ENCODE results near the gene FBRS. TPM values are rescaled to one million over a fixed set of nuclear protein-coding genes. Genes with fewer than 3 reads are reported as not detected.
"Not testable (repeated sequence)": the region's sequence is repeated elsewhere in the genome, so short reads cannot be mapped to it uniquely, and the experiment has no call there.

Gene FBRS
- total RNA-seq, 1 donor from 2014 or later, result 27.8 TPM

- Histone ChIP-seq H3K9me3 (replicated peaks) (no peaks in the 10 kb centered on the region), H3K36me3 (peaks cover 43% of the 10 kb centered on the region), H3K27ac (replicated peaks) (peak within 1 kb of the TSS; percentile 99), H3K27me3 (ENCODE audit: low read depth) (no peaks in the 10 kb centered on the region), H3K4me3 (peak within 1 kb of the TSS; percentile 99), H3K4me1 (peaks cover 43% of the 10 kb centered on the region)
- peak; percentile 86 for DNase-seq
- no peak for TF ChIP-seq CTCF (IDR thresholded peaks at IDR 0.05; ENCODE audit: borderline replicate concordance)
- intact Hi-C loops (cut with micrococcal nuclease), result no loop called here
Observed at GRCh38 chr16:30698816-30699614, 40.8 kb downstream of the FBRS start, which contains the start of gene SRCAP. TSS of gene SRCAP (plus strand) at chr16:30699171. CDS start at chr16:30700825, 1,654 bp downstream.

GRCh38 chr16:30699615-30700099 lies 41.4 kb downstream of the FBRS start:
- Histone ChIP-seq H3K9me3 (replicated peaks) (no peaks in the 10 kb centered on the region), H3K27me3 (ENCODE audit: low read depth) (no peaks in the 10 kb centered on the region), H3K4me1 (peaks cover 41% of the 10 kb centered on the region), H3K36me3 (peaks cover 50% of the 10 kb centered on the region), H3K27ac (replicated peaks) (peak overlapping the region; percentile 99), H3K4me3 (peak overlapping the region; percentile 99)
- intact Hi-C loops (cut with micrococcal nuclease), result no loop called here
- no peak for DNase-seq
- TF ChIP-seq CTCF (IDR thresholded peaks at IDR 0.05; ENCODE audit: borderline replicate concordance), result no peak

GRCh38 chr16:30700491-30700890 lies 42.3 kb downstream of the FBRS start:
- no peaks in the 10 kb centered on the region for H3K27me3 ChIP-seq (ENCODE audit: low read depth)
- peak; percentile 53 for DNase-seq

GRCh38 chr16:30700971-30701370 lies 42.7 kb downstream of the FBRS start:
- H3K4me3 ChIP-seq, result peak overlapping the region; percentile 99
- H3K27ac ChIP-seq (replicated peaks), result peak overlapping the region; percentile 99
- no peak for TF ChIP-seq CTCF (IDR thresholded peaks at IDR 0.05; ENCODE audit: borderline replicate concordance)
- no peak for DNase-seq
- no peaks in the 10 kb centered on the region for H3K9me3 ChIP-seq (replicated peaks)
- no peaks in the 10 kb centered on the region for H3K27me3 ChIP-seq (ENCODE audit: low read depth)
- H3K4me1 ChIP-seq, result peaks cover 41% of the 10 kb centered on the region
- intact Hi-C loops (cut with micrococcal nuclease), result no loop called here
- H3K36me3 ChIP-seq, result peaks cover 63% of the 10 kb centered on the region

More at GRCh38 chr16:30700491-30700890, 42.3 kb downstream of the FBRS start:
- no peak for TF ChIP-seq CTCF (IDR thresholded peaks at IDR 0.05; ENCODE audit: borderline replicate concordance)
- Histone ChIP-seq H3K27ac (replicated peaks) (peak overlapping the region; percentile 99), H3K4me1 (peaks cover 41% of the 10 kb centered on the region), H3K4me3 (peak overlapping the region; percentile 99), H3K36me3 (peaks cover 58% of the 10 kb centered on the region), H3K9me3 (replicated peaks) (no peaks in the 10 kb centered on the region)
- intact Hi-C loops (cut with micrococcal nuclease), result no loop called here

- Histone ChIP-seq H3K4me1 (peaks cover 36% of the 10 kb centered on the region), H3K36me3 (peaks cover 84% of the 10 kb centered on the region)
- H3K4me3 ChIP-seq; intact Hi-C loops (cut with micrococcal nuclease); H3K27me3 ChIP-seq (ENCODE audit: low read depth); H3K27ac ChIP-seq (replicated peaks); DNase-seq; H3K9me3 ChIP-seq (replicated peaks): not testable (repeated sequence)
Observed at GRCh38 chr16:30703071-30703470, 44.8 kb downstream of the FBRS start.

GRCh38 chr16:30703971-30704370 lies 45.7 kb downstream of the FBRS start:
- H3K36me3 ChIP-seq, result peaks cover 93% of the 10 kb centered on the region
- intact Hi-C loops (cut with micrococcal nuclease), result no loop called here
- DNase-seq, result no peak
- TF ChIP-seq CTCF (IDR thresholded peaks at IDR 0.05; ENCODE audit: borderline replicate concordance), result no peak
- no peaks in the 10 kb centered on the region for H3K27me3 ChIP-seq (ENCODE audit: low read depth)
- no peaks in the 10 kb centered on the region for H3K9me3 ChIP-seq (replicated peaks)
- peaks cover 28% of the 10 kb centered on the region for H3K4me1 ChIP-seq
- H3K27ac ChIP-seq (replicated peaks), result no peak overlapping the region
- H3K4me3 ChIP-seq, result no peak overlapping the region

Data from left ventricle myocardium inferior (tissue), 1 donor.